Right atrium auricular region (tissue), 2 donors: ENCODE data around the gene CABLES1. TPM values are rescaled to one million over a fixed set of nuclear protein-coding genes. Genes with fewer than 3 reads are reported as not detected.
"Not testable (repeated sequence)": the region's sequence is repeated elsewhere in the genome, so short reads cannot be mapped to it uniquely, and the experiment has no call there.

Experiments
- DNase-seq: peaks from one replicate; pipeline ENCODE4 v3.0.0-alpha.2; 2019; ENCODE audit warnings: low spot score
- H3K27ac ChIP-seq, 2 donors: fragments of 200-600 bp; sonication (generic); 1 replicate in 1 of 2; 2 replicates in 1 of 2; pipeline ENCODE4 v1.5.1; 2016 to 2019
- H3K27me3 ChIP-seq, 2 donors: fragments of 200-600 bp; sonication (generic); one replicate each; pipeline versions ENCODE4 v1.5.1 to v1.6.0; 2017 to 2019
- H3K36me3 ChIP-seq: fragments of 200-600 bp; sonication (generic); one replicate; pipeline ENCODE4 v1.5.1; 2016
- H3K4me1 ChIP-seq, 2 donors: fragments of 200-600 bp; sonication (generic); one replicate each; pipeline versions ENCODE4 v1.5.1 to v1.6.0; 2017 to 2019
- H3K4me3 ChIP-seq, 2 donors: fragments of 200-600 bp; sonication (generic); 1 replicate in 1 of 2; 2 replicates in 1 of 2; pipeline ENCODE4 v1.5.1; 2017 to 2019; ENCODE audit warnings: mild to moderate bottlenecking in 1 of 2, moderate library complexity in 1 of 2
- H3K9me3 ChIP-seq, 2 donors: fragments of 200-600 bp; sonication (generic); one replicate each; pipeline ENCODE4 v1.5.1; 2019
- total RNA-seq, 2 donors: library from RNA; depleted of rRNA; stranded (reverse); fragments of >200 nt; gene quantifications; one replicate each; pipeline ENCODE4 v1.1.0, GENCODE V29; 2016
- TF ChIP-seq, protein P1 (sequence below), 2 donors: fragments of 200-600 bp; sonication (generic); IDR thresholded peaks; one replicate each; pipeline ENCODE4 v1.5.1; 2019; ENCODE audit warnings: antibody characterized with exemption in 2 of 2

Gene CABLES1
- total RNA-seq, 2 donors from 2014 or later, result 5.4 to 6.9 TPM

DNA sequence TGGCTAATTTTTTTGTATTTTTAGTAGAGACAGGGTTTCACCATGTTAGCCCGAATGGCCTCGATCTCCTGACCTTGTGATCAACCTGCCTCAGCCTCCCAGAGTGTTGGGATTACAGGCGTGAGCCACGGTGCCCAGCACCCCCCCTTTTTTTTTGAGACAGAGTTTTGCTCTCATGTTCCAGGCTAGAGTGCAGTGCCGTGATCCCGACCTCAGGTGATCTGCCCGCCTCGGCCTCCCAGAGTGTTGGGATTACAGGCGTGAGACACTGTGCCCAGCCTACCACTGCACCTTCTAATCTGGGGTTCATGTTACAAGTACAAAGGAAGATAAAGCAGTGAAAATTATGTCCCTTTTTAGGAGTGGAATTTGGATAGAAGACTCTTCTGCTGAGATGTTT is 41.5 kb upstream of the CABLES1 start:
- H3K27ac ChIP-seq, result no peak overlapping the region
- no peaks in the 10 kb centered on the region for H3K27me3 ChIP-seq
- H3K4me1 ChIP-seq, result no peaks in the 10 kb centered on the region
- no peak for DNase-seq
- TF ChIP-seq, protein P1, sequence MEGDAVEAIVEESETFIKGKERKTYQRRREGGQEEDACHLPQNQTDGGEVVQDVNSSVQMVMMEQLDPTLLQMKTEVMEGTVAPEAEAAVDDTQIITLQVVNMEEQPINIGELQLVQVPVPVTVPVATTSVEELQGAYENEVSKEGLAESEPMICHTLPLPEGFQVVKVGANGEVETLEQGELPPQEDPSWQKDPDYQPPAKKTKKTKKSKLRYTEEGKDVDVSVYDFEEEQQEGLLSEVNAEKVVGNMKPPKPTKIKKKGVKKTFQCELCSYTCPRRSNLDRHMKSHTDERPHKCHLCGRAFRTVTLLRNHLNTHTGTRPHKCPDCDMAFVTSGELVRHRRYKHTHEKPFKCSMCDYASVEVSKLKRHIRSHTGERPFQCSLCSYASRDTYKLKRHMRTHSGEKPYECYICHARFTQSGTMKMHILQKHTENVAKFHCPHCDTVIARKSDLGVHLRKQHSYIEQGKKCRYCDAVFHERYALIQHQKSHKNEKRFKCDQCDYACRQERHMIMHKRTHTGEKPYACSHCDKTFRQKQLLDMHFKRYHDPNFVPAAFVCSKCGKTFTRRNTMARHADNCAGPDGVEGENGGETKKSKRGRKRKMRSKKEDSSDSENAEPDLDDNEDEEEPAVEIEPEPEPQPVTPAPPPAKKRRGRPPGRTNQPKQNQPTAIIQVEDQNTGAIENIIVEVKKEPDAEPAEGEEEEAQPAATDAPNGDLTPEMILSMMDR (IDR thresholded peaks at IDR 0.05), result no peak
- no peaks in the 10 kb centered on the region for H3K36me3 ChIP-seq
- no peaks in the 10 kb centered on the region for H3K9me3 ChIP-seq
- H3K4me3 ChIP-seq, result no peak overlapping the region

DNA sequence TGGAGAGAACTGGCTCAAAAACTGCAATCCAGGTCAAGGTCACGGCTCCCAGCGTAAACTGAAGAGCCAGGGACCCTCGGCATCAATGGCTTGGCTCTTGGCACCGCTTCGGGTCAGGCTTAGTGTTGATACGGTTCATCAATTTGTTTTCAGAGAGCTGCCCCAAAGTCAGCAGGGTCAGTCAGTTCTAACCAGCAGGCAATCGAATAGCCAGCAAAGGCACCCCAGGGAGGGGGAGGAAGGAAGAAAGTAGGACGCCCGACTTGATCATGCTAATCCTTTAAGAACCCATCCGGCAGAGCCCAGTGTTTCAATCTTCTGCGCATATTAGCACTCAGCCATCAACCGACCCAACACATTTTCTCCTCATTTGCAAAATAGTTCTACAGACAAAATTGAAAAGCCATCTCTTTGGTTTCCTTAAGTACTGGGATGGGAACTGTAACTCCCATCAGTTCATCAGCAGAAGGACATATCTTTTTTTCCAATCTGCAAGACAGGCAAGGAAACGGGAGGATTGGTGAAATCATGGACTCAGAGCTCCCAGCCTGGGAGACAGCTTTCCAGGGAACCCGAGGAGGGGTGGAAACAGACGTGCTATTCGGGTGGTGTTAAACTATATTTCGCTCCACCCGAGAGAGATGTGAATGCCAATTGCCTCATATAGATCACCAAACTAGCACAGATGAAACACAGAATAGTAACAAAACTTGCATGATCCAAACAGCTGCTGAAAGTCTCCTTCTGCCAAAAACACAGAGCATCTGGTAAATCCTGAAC is 40.7 kb upstream of the CABLES1 start:
- no peak for DNase-seq
- Histone ChIP-seq H3K36me3 (no peaks in the 10 kb centered on the region), H3K27ac (no peak overlapping the region), H3K4me3 (no peak overlapping the region), H3K27me3 (no peaks in the 10 kb centered on the region), H3K4me1 (no peaks in the 10 kb centered on the region), H3K9me3 (no peaks in the 10 kb centered on the region)
- TF ChIP-seq, protein P1 (IDR thresholded peaks at IDR 0.05), result no peak

DNA sequence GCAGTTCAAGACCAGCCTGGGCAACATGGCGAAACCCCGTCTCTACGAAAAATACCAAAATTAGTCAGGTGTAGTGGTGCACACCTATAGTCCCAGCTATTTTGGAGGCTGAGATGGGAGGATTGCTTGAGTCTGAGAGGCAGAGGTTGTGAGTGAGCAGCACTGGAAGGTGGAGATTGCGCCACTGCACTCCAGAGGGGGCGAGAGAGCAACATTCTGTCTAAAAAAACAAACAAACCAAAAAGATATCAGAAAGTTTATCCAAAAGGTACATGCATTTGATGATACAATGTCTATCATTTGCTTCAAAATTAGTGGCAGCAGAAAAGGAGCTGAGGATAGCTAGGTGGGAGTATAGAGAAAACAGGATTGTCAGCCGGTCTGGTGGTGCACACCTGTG is 39.8 kb upstream of the CABLES1 start:
- Histone ChIP-seq H3K27me3 (no peaks in the 10 kb centered on the region), H3K36me3 (no peaks in the 10 kb centered on the region), H3K27ac (no peak overlapping the region), H3K4me3 (no peak overlapping the region), H3K9me3 (no peaks in the 10 kb centered on the region), H3K4me1 (no peaks in the 10 kb centered on the region)
- DNase-seq, result no peak
- TF ChIP-seq, protein P1 (IDR thresholded peaks at IDR 0.05), result no peak

DNA sequence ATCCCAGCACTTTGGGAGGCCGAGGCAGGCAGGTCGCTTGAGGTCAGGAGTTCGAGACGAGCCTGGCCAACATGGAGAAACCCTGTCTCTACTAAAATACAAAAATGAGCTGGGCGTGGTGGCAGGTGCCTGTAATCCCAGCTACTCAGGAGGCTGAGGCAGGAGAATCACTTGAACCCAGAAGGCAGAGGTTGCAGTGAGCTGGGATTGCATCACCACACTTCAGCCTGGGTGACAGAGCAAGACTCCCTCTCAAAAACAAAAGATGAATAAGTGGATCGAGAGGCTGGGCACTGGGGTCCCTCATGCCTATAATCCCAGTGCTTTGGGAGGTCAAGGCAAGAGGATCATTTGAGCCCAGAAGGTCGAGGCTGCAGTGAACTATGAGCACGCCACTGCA is 38.3 kb upstream of the CABLES1 start:
- DNase-seq, H3K4me1 ChIP-seq, H3K27me3 ChIP-seq: not testable (repeated sequence)

DNA sequence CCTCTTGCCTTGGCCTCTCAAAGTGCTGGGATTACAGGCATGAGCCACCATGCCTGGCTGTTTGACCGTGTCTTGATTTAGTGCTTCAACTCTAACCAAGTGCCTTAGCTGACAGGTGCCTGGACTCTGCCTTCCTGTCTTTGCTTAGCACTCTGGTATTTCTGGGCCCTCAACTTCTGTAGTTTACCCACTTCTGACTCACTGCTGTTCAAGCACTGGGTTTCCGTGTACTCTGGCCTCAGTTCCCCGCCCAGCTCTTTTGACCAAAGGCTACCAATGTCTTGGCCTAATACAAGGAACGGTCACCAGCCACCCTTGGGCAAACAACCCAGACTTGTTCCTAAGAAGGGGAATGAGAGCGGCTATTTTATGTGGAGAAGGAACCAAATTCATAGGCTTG is 35.7 kb upstream of the CABLES1 start:
- Histone ChIP-seq H3K27ac (no peak overlapping the region), H3K4me3 (no peak overlapping the region), H3K27me3 (no peaks in the 10 kb centered on the region), H3K9me3 (no peaks in the 10 kb centered on the region), H3K36me3 (no peaks in the 10 kb centered on the region), H3K4me1 (no peaks in the 10 kb centered on the region)
- no peak for DNase-seq
- TF ChIP-seq, protein P1 (IDR thresholded peaks at IDR 0.05), result no peak

More for the DNA sequence above, 38.3 kb upstream of the CABLES1 start:
- not testable (repeated sequence) for H3K27ac ChIP-seq, H3K4me3 ChIP-seq, H3K9me3 ChIP-seq, H3K36me3 ChIP-seq

DNA sequence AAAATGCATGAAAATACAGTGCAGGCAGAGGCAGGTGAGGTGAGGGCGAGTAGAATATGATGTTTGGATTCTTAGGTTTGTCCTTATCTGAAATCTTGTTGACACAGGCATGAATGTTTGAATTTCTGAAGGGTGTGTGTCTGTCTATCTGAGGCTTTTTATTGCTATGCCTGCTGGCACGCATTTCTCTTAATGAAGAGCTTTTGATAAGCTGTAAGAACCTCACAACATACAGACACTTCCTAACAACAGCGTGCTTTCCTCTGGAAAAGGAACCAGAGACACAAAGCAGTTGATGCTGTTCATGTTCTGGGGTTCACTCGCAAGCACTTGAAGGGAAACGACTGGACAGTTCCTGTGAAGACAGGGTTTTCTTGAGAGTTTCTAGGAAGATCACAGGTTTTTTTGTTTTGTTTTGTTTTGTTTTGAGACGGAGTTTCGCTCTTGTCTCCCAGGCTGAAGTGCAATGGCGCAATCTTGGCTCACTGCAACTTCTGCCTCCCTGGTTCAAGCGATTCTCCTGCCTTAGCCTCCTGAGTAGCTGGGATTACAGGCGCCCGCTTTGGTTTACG is 33.3 kb upstream of the CABLES1 start:
- no peaks in the 10 kb centered on the region for H3K4me1 ChIP-seq
- no peaks in the 10 kb centered on the region for H3K9me3 ChIP-seq
- H3K27me3 ChIP-seq, result no peaks in the 10 kb centered on the region
- no peaks in the 10 kb centered on the region for H3K36me3 ChIP-seq
- TF ChIP-seq, protein P1 (IDR thresholded peaks at IDR 0.05), result no peak
- H3K27ac ChIP-seq, result no peak overlapping the region
- no peak for DNase-seq
- H3K4me3 ChIP-seq, result no peak overlapping the region
